DOHH2 (cell line): Measurements from ENCODE around the gene PHLDB2.

Experiments
- CTCF ChIP-seq: fragments of 200-600 bp; sonication (generic); IDR thresholded peaks from one replicate; pipeline ENCODE4 v1.5.1; 2014; ENCODE audit warnings: antibody characterized with exemption, mild to moderate bottlenecking, low read depth, low read length; ENCODE audit not compliant: poor library complexity, severe bottlenecking
- EZH2phosphoT487 ChIP-seq: fragments of 200-600 bp; sonication (generic); IDR thresholded peaks from 2 replicates; pipeline ENCODE4 v1.6.1; 2017; ENCODE audit warnings: borderline replicate concordance, mild to moderate bottlenecking, antibody characterized with exemption, low read length, moderate library complexity, mixed read lengths

- TF ChIP-seq CTCF, result no peak
- no peak for TF ChIP-seq EZH2phosphoT487
These were observed 125.7 kb downstream of the PHLDB2 start for GRCh38 chr3:111984636-111985298.
